SK-N-SH (cell line): ENCODE measurements around the gene C16orf74. TPM values are rescaled to one million over a fixed set of nuclear protein-coding genes. Genes with fewer than 3 reads are reported as not detected.

Experiments
- CTCF ChIA-PET: fragments of 300-600, 350-600 bp; formaldehyde crosslinking; extraction: SDS; loops from one replicate; lab custom pipeline; 2021; lab: Yijun Ruan, JAX
- POLR2A ChIA-PET: fragments of 350-600 bp; sonication (Branson Sonifier 250); formaldehyde crosslinking; extraction: SDS; loops from one replicate; lab custom pipeline; 2020; ENCODE audit warnings: antibody characterized with exemption, inconsistent platforms; lab: Yijun Ruan, JAX
- DNase-seq: peaks from one replicate; pipeline ENCODE4 v3.0.0; 2012
- H2AFZ ChIP-seq: fragments of 200-600 bp; sonication (generic); 2 replicates; pipeline ENCODE4 v1.8.1; 2016; ENCODE audit warnings: antibody characterized with exemption, mild to moderate bottlenecking, low read depth
- H3F3A ChIP-seq: fragments of 200-600 bp; sonication (generic); replicated peaks from 2 replicates; pipeline ENCODE3; 2016; ENCODE audit warnings: antibody characterized with exemption, mild to moderate bottlenecking; ENCODE audit not compliant: insufficient read depth
- H3K27ac ChIP-seq, 2 experiments: fragments of 200-500 bp in 1 of 2; fragments of 200-600 bp in 1 of 2; sonication (Bioruptor generic) in 1 of 2; sonication (generic), shearing (Covaris generic) in 1 of 2; 2 replicates each; pipeline versions ENCODE4 v1.5.1 to v1.6.1; 2014 to 2016; ENCODE audit warnings: low read depth in 2 of 2, inconsistent platforms in 1 of 2, low read length in 1 of 2, mild to moderate bottlenecking in 1 of 2, mixed read lengths in 1 of 2
- H3K27me3 ChIP-seq: fragments of 200-600 bp; sonication (generic), shearing (Covaris generic); 2 replicates; pipeline ENCODE4 v1.6.1; 2016; ENCODE audit warnings: mixed run types; ENCODE audit not compliant: insufficient read depth
- H3K36me3 ChIP-seq, 2 experiments: fragments of 200-500 bp in 1 of 2; fragments of 200-600 bp in 1 of 2; sonication (Bioruptor generic) in 1 of 2; sonication (generic) in 1 of 2; replicated peaks in 1 of 2; 2 replicates each; pipeline versions ENCODE3 to v1.5.1; 2014 to 2016; ENCODE audit warnings: low read length in 1 of 2, mild to moderate bottlenecking in 1 of 2; ENCODE audit not compliant: insufficient read depth in 2 of 2, control insufficient read depth in 1 of 2
- H3K4me1 ChIP-seq, 2 experiments: fragments of 200-500 bp in 1 of 2; fragments of 200-600 bp in 1 of 2; sonication (Bioruptor generic) in 1 of 2; sonication (generic), shearing (Covaris generic) in 1 of 2; 2 replicates each; pipeline versions ENCODE4 v1.5.1 to v1.6.1; 2014 to 2016; ENCODE audit warnings: low read depth in 1 of 2, low read length in 1 of 2, mixed run types in 1 of 2; ENCODE audit not compliant: insufficient read depth in 2 of 2, control insufficient read depth in 1 of 2
- H3K4me2 ChIP-seq: fragments of 200-600 bp; sonication (generic), shearing (Covaris generic); 2 replicates; pipeline ENCODE4 v1.6.1; 2017; ENCODE audit warnings: mixed run types
- H3K4me3 ChIP-seq, 2 experiments: fragments of 200-500 bp in 1 of 2; fragments of 200-600 bp in 1 of 2; sonication (Bioruptor generic) in 1 of 2; sonication (generic), shearing (Covaris generic) in 1 of 2; 2 replicates each; pipeline versions ENCODE4 v1.5.1 to v1.8.1; 2014 to 2016; ENCODE audit warnings: low read depth in 2 of 2, inconsistent platforms in 1 of 2, low read length in 1 of 2, mild to moderate bottlenecking in 1 of 2, mixed read lengths in 1 of 2, moderate library complexity in 1 of 2
- H3K79me2 ChIP-seq: fragments of 200-600 bp; sonication (generic); 2 replicates; pipeline ENCODE4 v1.8.1; 2017; ENCODE audit warnings: mild to moderate bottlenecking; ENCODE audit not compliant: insufficient read depth
- H3K9ac ChIP-seq: fragments of 200-600 bp; sonication (generic); 2 replicates; pipeline ENCODE4 v1.6.1; 2017; ENCODE audit warnings: mixed run types
- H3K9me2 ChIP-seq: fragments of 200-600 bp; sonication (generic); 2 replicates; pipeline ENCODE4 v1.6.1; 2017; ENCODE audit warnings: mixed run types
- H3K9me3 ChIP-seq: fragments of 200-600 bp; sonication (generic); 2 replicates; pipeline ENCODE4 v1.6.1; 2017; ENCODE audit warnings: mixed run types, mild to moderate bottlenecking, moderate library complexity
- H4K20me1 ChIP-seq: fragments of 200-600 bp; sonication (generic); 2 replicates; pipeline ENCODE4 v1.6.1; 2017; ENCODE audit warnings: mild to moderate bottlenecking, mixed run types; ENCODE audit not compliant: insufficient read depth
- CHD2 ChIP-seq: fragments of 150-350 bp; IDR thresholded peaks from 2 replicates; pipeline ENCODE4 v1.6.1; 2018; ENCODE audit warnings: low read length; ENCODE audit not compliant: partially characterized antibody
- CTCF ChIP-seq: fragments of 200-600 bp; sonication (generic); IDR thresholded peaks from 2 replicates; pipeline ENCODE4 v1.6.1; 2017; ENCODE audit warnings: antibody characterized with exemption, mild to moderate bottlenecking, moderate library complexity
- EZH2phosphoT487 ChIP-seq: fragments of 200-600 bp; sonication (generic); IDR thresholded peaks from 2 replicates; pipeline ENCODE4 v1.6.1; 2017; ENCODE audit warnings: low read depth, mixed run types, mild to moderate bottlenecking, antibody characterized with exemption, moderate library complexity, borderline replicate concordance
- FOXM1 ChIP-seq: IDR thresholded peaks from 2 replicates; pipeline ENCODE4 v1.4.0; 2012; ENCODE audit warnings: low read depth, mild to moderate bottlenecking
- GATA2 ChIP-seq: sonication (generic); formaldehyde crosslinking; IDR thresholded peaks from 2 replicates; pipeline ENCODE4 v1.5.0; 2020; ENCODE audit warnings: mild to moderate bottlenecking, missing genetic modification reagents
- IRF3 ChIP-seq: fragments of 150-350 bp; IDR thresholded peaks from 2 replicates; pipeline ENCODE4 v1.6.1; 2016; ENCODE audit warnings: mild to moderate bottlenecking, low read depth, low read length
- MAX ChIP-seq: IDR thresholded peaks from 2 replicates; pipeline ENCODE4 v1.4.0; 2012; ENCODE audit warnings: low read depth
- MEF2A ChIP-seq: IDR thresholded peaks from 2 replicates; pipeline ENCODE4 v1.4.0; 2012; ENCODE audit warnings: low read depth, borderline replicate concordance
- NFIC ChIP-seq: IDR thresholded peaks from 2 replicates; pipeline ENCODE4 v1.4.0; 2012; ENCODE audit warnings: borderline replicate concordance
- PBX3 ChIP-seq: IDR thresholded peaks from 2 replicates; pipeline ENCODE4; 2012
- POLR2AphosphoS5 ChIP-seq: IDR thresholded peaks from 2 replicates; pipeline ENCODE4 v1.6.1; 2012; ENCODE audit warnings: low read depth, low read length
- RCOR1 ChIP-seq: fragments of 150-350 bp; IDR thresholded peaks from 2 replicates; pipeline ENCODE4 v1.6.1; 2017; ENCODE audit warnings: antibody characterized with exemption, low read length
- RXRA ChIP-seq: IDR thresholded peaks from 2 replicates; pipeline ENCODE4 v1.4.0; 2012; ENCODE audit warnings: low read depth, mild to moderate bottlenecking, borderline replicate concordance
- SIN3A ChIP-seq: IDR thresholded peaks from 2 replicates; pipeline ENCODE4 v1.6.1; 2012; ENCODE audit warnings: low read depth, mild to moderate bottlenecking, low read length, moderate library complexity, borderline replicate concordance
- TCF12 ChIP-seq: IDR thresholded peaks from 2 replicates; pipeline ENCODE4 v1.4.0; 2012
- TEAD4 ChIP-seq: IDR thresholded peaks from 2 replicates; pipeline ENCODE4 v1.4.0; 2012; ENCODE audit warnings: mild to moderate bottlenecking, borderline replicate concordance; ENCODE audit not compliant: insufficient read depth
- USF1 ChIP-seq: IDR thresholded peaks from 2 replicates; pipeline ENCODE4 v1.4.0; 2012; ENCODE audit warnings: low read depth, borderline replicate concordance
- YY1 ChIP-seq: IDR thresholded peaks from 2 replicates; pipeline ENCODE4 v1.4.0; 2012; ENCODE audit warnings: low read depth, mild to moderate bottlenecking
- ZBTB33 ChIP-seq: IDR thresholded peaks from 2 replicates; pipeline ENCODE4 v1.4.0; 2012; ENCODE audit warnings: low read depth, borderline replicate concordance
- WGBS: methylation state at CpG from one replicate; pipeline ENCODE4 v1.1.6; 2017; ENCODE audit warnings: low lambda C conversion rate; 5-methylcytosine and 5-hydroxymethylcytosine counted together
- polyA plus RNA-seq, 3 experiments: library from polyadenylated mRNA; depleted of rRNA; stranded (reverse); fragments of >200 nt; gene quantifications; 2 replicates each; pipeline ENCODE4 v1.2.3, GENCODE V29; 2012

The C16orf74 gene
- polyA plus RNA-seq, 1 of the 3 experiments (the other 2 are of a cell fraction) = 27.2 TPM

GRCh38 chr16:85686912-85687591 is 63.8 kb downstream of the C16orf74 start:
- Histone ChIP-seq H3K9me3 (no peaks in the 10 kb centered on the region), H3K9me2 (no peaks in the 10 kb centered on the region), H3K27me3 (no peaks in the 10 kb centered on the region), H3K4me1 (peaks cover 0 to 13% of the 10 kb centered on the region in 2 experiments; a peak in 1 of 4 replicates), H4K20me1 (no peaks in the 10 kb centered on the region), H3K27ac (no peak overlapping the region), H3F3A (peaks cover 6% of the 10 kb centered on the region), H3K4me3 (no peak overlapping the region), H3K9ac (no peak overlapping the region), H3K36me3 (no peaks in the 10 kb centered on the region), H3K79me2 (peaks cover 24% of the 10 kb centered on the region; the same call in 1 of the 2 replicates), H3K4me2 (0 out of 2 replicates have a peak overlapping the region, but pooled peaks have one; percentile 94), H2AFZ (no peak overlapping the region)
- ChIA-PET CTCF (interaction anchor here (0.7 to 2.3 kb wide), 5 partner anchors 9 to 428 kb away, joined by 3 to 9 read pairs (median 3); no protein-coding TSS in a partner anchor), POLR2A (no interaction called here)
- WGBS = 89% methylated on average over 13 of the region's 15 CpGs
- DNase-seq = no peak
- TF ChIP-seq IRF3 = no peak
- TF ChIP-seq PBX3 = no peak
- no peak for TF ChIP-seq SIN3A
- TF ChIP-seq GATA2 (CRISPR knock-in tag) = no peak
- no peak for TF ChIP-seq CHD2
- TF ChIP-seq FOXM1 = no peak
- TF ChIP-seq CTCF = no peak
- no peak for TF ChIP-seq MAX
- TF ChIP-seq, all 33 proteins: peak for 0

GRCh38 chr16:85685251-85685650 is 65.6 kb downstream of the C16orf74 start:
- Histone ChIP-seq H3K4me1 (peaks cover 0 to 13% of the 10 kb centered on the region in 2 experiments; a peak in 1 of 4 replicates), H3K27ac (no peak overlapping the region), H3K4me3 (no peak overlapping the region), H3K9ac (no peak overlapping the region), H3K79me2 (peaks cover 24% of the 10 kb centered on the region; the same call in 1 of the 2 replicates), H3K9me3 (no peaks in the 10 kb centered on the region), H3K27me3 (no peaks in the 10 kb centered on the region), H3K36me3 (peaks cover 0 to 5% of the 10 kb centered on the region in 2 experiments), H3K4me2 (no peak overlapping the region), H2AFZ (no peak overlapping the region), H3F3A (peaks cover 6% of the 10 kb centered on the region), H3K9me2 (no peaks in the 10 kb centered on the region), H4K20me1 (no peaks in the 10 kb centered on the region)
- ChIA-PET POLR2A (no interaction called here), CTCF (interaction anchor here (1.1 to 2.3 kb wide), 4 partner anchors 11 to 33 kb away, joined by 3 to 9 read pairs (median 5); no protein-coding TSS in a partner anchor)
- 94% methylated on average over 2 of the region's 2 CpGs for WGBS
- DNase-seq = no peak
- TF ChIP-seq SIN3A = no peak
- no peak for TF ChIP-seq MEF2A
- no peak for TF ChIP-seq CHD2
- TF ChIP-seq TCF12 = no peak
- TF ChIP-seq RXRA = no peak
- no peak for TF ChIP-seq TEAD4
- TF ChIP-seq USF1 = no peak
- TF ChIP-seq RCOR1 = no peak
- no peak for TF ChIP-seq EZH2phosphoT487
- TF ChIP-seq NFIC = no peak
- TF ChIP-seq YY1 = no peak
- no peak for TF ChIP-seq ZBTB33
- TF ChIP-seq POLR2AphosphoS5 = no peak
